NCI-H2081 treated with DMSO at 0.1 percent for 48 hours (cell line): ENCODE results near the gene MAP3K13.

Source experiments
- DNase-seq: peaks from one replicate; lab custom pipeline; 2025; lab: John Stamatoyannopoulos, UW

The MAP3K13 gene

GRCh38 chr3:185508335-185508991 lies 145.5 kb downstream of the MAP3K13 start:
- no peak for DNase-seq

- DNase-seq = no peak
These were observed 148.8 kb downstream of the MAP3K13 start for GRCh38 chr3:185511711-185512110.

DNA sequence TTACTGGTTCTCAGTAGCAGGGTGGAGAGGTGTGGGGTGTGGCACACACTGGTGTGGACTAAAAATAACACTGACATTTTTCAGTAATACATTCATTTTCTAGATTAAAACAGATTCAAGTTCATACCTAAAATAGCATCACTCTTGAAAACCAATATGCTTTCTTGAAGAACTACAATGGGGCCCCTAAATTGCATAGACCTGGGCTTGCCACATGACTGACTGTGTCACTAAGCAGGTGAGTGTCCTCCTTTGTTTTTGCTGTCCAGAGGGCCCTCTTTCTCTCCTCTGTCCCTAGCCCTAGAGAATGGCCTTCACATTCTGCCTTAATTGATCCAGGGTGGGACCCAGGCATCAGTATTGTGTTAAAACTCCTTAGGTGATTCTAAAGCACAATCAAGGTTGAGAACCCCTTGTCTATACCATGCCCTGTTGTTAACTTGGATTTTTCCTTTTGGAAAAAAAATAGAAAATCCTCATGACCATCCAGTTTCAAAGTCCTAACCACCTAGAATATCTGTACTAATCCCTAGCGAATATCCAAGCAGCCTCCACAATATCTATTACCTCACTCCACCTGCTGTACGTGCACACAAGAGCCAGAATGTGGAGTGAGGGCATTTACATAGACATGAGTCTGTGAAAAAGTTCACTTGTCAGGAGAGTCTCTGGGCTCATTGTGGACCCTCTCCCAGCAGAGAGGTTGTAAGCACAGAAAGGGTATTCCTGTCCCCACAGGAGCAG lies 154.6 kb downstream of the MAP3K13 start:
- no peak for DNase-seq

- no peak for DNase-seq
These were observed 156.1 kb downstream of the MAP3K13 start for GRCh38 chr3:185519021-185519420.

DNA sequence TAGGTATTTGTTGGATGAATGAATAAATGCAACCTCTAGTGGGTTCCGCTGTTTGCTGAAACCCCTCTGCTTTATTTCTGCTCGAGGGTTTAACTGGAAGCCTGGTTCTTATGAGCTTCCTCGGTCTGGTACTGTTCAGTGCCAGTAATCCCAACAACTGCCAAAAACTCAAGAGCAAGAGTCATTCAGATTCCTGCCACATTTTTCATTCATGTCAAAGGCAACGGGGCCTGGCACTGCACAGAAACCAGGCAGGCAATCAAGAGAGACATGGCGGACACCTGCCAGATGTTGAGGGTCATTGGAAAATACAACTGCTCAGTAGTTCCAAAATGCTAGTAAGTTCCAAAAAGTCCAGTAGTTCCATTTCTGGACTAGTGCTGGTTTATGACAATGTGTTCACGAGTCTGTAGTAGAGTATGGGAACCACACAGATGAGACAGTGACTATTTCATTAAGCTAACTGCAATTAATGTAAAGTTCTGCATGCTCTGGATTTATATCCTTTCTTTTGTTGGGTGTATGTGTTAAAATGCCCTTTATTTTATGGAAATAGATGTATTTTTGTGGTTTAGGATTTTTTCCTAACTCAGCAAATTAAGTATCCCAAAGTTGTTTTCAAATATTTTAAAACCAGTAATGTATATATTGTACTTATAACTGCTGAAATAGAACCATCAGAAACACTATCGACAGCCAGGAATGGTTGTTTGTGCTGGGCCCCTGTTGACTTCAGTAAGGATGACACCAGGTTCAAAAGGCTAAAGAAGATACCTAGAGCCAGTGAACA lies 158.6 kb downstream of the MAP3K13 start:
- no peak for DNase-seq

- no peak for DNase-seq
These were observed 163.5 kb downstream of the MAP3K13 start for GRCh38 chr3:185526349-185526951.

GRCh38 chr3:185527364-185527763 lies 164.4 kb downstream of the MAP3K13 start:
- no peak for DNase-seq

DNA sequence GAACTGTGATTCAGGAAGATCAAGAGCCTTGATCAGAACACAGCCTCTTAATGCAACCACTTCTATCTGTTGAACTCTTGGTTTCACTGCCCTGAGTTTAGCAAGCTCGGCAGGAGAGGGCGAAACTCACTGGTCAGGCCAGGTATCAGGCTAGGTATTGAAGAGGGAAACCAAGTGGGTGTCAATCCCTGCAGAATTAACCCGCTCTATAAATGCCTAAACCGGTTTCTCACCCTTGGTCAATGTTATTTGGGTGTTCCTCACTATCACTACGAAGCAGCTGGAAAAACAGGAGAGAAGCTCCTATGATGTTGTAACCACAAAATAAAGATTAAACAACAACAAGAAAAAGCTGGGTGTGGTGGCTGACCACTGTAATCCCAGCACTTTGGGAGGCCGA lies 165.6 kb downstream of the MAP3K13 start:
- no peak for DNase-seq

DNA sequence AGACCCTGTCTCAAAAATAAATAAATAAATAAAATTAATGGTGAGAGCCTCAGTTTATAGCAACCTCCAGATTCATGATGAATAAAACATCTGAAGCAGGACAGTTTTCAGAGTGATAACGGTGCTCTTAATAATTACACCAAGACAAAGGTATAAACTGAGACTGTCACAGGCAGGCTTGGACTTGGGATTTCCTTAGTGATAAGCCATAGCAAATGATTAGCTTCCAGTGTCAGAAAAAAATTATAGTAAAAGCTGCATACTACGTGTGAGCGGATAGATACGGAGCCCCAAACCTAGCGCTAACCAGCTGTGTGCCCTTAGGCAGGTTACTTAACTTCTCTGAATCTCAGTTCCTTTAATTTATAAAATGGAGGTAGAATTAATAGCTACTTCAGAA lies 167.9 kb downstream of the MAP3K13 start:
- DNase-seq = no peak

DNA sequence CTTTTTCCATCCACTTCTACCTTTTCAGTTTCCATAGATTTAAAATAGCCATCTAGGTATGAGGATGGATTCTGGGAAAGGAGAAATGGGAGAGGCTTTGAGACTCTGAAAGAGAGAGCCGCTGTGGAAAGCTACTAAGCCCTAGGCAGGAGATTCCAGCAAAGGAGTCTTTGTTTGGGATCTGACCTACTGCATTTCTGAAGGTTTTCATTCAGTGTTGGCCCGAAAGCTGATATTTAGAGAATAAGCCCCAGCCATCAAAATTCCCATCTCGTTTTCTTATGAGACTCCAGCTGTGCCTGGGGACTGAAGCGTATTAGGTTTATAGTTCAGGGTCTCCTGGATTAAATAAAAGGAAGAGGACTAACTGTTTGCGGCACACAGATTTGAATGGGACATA lies 170.0 kb downstream of the MAP3K13 start:
- no peak for DNase-seq

DNA sequence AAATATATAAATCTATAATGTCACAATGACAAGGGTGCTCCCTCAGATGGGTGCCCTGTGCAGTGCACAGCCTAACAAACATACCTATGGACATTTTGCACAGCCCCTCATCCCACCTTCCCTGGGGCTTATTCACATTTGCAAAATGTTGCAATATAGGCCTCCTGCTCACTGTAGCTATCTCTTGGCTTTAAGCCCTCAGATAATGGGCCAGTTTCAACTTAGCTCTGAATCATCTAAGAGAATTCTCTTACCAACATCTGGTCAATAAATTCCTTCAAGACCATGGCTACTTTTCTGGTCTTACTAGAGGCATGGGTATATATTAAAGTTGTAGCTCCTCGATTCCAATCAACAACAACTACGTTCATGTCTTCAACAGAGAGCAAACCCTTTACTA lies 171.6 kb downstream of the MAP3K13 start:
- DNase-seq = no peak

- DNase-seq = no peak
These were observed 174.5 kb downstream of the MAP3K13 start for GRCh38 chr3:185537369-185537970.
